Common myeloid progenitor, CD34-positive (primary cell): ENCODE data around the gene FOXP4.
A peak's percentile ranks its signal among the peaks of the same experiment; 100 is the strongest.

Experiments used
- CTCF ChIA-PET: fragments of 350-600 bp; sonication (Branson Sonifier 250); formaldehyde crosslinking; loops from one replicate; lab custom pipeline; 2021; ENCODE audit warnings: antibody characterized with exemption; lab: Charles Lee
- POLR2A ChIA-PET: fragments of 350-600 bp; sonication (Branson Sonifier 250); formaldehyde crosslinking; loops from one replicate; lab custom pipeline; 2021; ENCODE audit warnings: antibody characterized with exemption; lab: Charles Lee
- DNase-seq, 3 donors: peaks; one replicate each; pipeline versions ENCODE4 v3.0.0 to v3.0.0-alpha.2; 2013
- H3K27ac ChIP-seq, 2 experiments: 1 replicate in 1 of 2; 2 replicates in 1 of 2; pipeline ENCODE4 v1.7.0; 2013; ENCODE audit warnings: inconsistent platforms in 2 of 2, low read length in 2 of 2, mild to moderate bottlenecking in 2 of 2, low read depth in 1 of 2, moderate library complexity in 1 of 2; ENCODE audit not compliant: severe bottlenecking in 2 of 2, insufficient read depth in 1 of 2, poor library complexity in 1 of 2
- H3K27me3 ChIP-seq, 5 experiments: replicated peaks in 2 of 5; 1 replicate in 3 of 5; 2 replicates in 2 of 5; pipeline versions ENCODE4 v1.6.1 to v1.7.0; 2013; ENCODE audit warnings: low read length in 4 of 5, mild to moderate bottlenecking in 2 of 5, moderate library complexity in 2 of 5, inconsistent platforms in 1 of 5; ENCODE audit not compliant: insufficient read depth in 5 of 5, control insufficient read depth in 4 of 5
- H3K36me3 ChIP-seq, 4 experiments: 1 replicate in 2 of 4; 2 replicates in 2 of 4; pipeline versions ENCODE4 v1.6.1 to v1.7.0; 2013; ENCODE audit warnings: low read length in 3 of 4, control low read depth in 1 of 4, mild to moderate bottlenecking in 1 of 4; ENCODE audit not compliant: control insufficient read depth in 4 of 4, insufficient read depth in 4 of 4
- H3K4me1 ChIP-seq, 4 experiments: 1 replicate in 3 of 4; 2 replicates in 1 of 4; pipeline versions ENCODE4 v1.6.1 to v1.7.1; 2013; ENCODE audit warnings: low read length in 3 of 4, mild to moderate bottlenecking in 3 of 4, control low read depth in 1 of 4, inconsistent platforms in 1 of 4, moderate library complexity in 1 of 4; ENCODE audit not compliant: control insufficient read depth in 4 of 4, insufficient read depth in 4 of 4; ENCODE audit errors: control extremely low read depth in 1 of 4
- H3K4me3 ChIP-seq, 7 experiments: 1 replicate in 4 of 7; 2 replicates in 3 of 7; pipeline versions ENCODE4 v1.5.1 to v1.7.0; 2013; ENCODE audit warnings: mild to moderate bottlenecking in 7 of 7, low read length in 6 of 7, moderate library complexity in 6 of 7, inconsistent platforms in 2 of 7, low read depth in 2 of 7, control low read depth in 1 of 7; ENCODE audit not compliant: insufficient read depth in 4 of 7, control insufficient read depth in 1 of 7; ENCODE audit errors: extremely low read depth in 1 of 7
- H3K9me3 ChIP-seq, 5 experiments: 1 replicate in 4 of 5; 2 replicates in 1 of 5; pipeline versions ENCODE4 v1.6.1 to v1.7.1; 2013; ENCODE audit warnings: low read length in 4 of 5, mild to moderate bottlenecking in 2 of 5, inconsistent platforms in 1 of 5, low read depth in 1 of 5, moderate library complexity in 1 of 5; ENCODE audit not compliant: control insufficient read depth in 4 of 5, insufficient read depth in 2 of 5; ENCODE audit errors: control extremely low read depth in 1 of 5
- WGBS: methylation state at CpG from one replicate; pipeline ENCODE4 v1.1.5; 2013; ENCODE audit not compliant: insufficient coverage; 5-methylcytosine and 5-hydroxymethylcytosine counted together

Gene FOXP4

GRCh38 chr6:41529970-41530369, 16.2 kb upstream of the FOXP4 start:
- H3K27ac ChIP-seq, result no peak overlapping the region
- ChIA-PET POLR2A (no interaction called here), CTCF (interaction anchor here (0.5 kb wide), 1 partner anchor 80 kb away, joined by 3 read pairs; no protein-coding TSS in a partner anchor)
- no peaks in the 10 kb centered on the region for H3K36me3 ChIP-seq
- no peaks in the 10 kb centered on the region for H3K9me3 ChIP-seq
- peaks cover 0 to 30% (median 4%) of the 10 kb centered on the region in 5 experiments for H3K27me3 ChIP-seq
- H3K4me1 ChIP-seq, result peaks cover 0 to 17% (median 9%) of the 10 kb centered on the region in 4 experiments
- no peak overlapping the region for H3K4me3 ChIP-seq
- no peak for DNase-seq
- WGBS, result 82% methylated on average over 6 of the region's 7 CpGs

GRCh38 chr6:41530476-41530875, 15.7 kb upstream of the FOXP4 start:
- 92% methylated on average over 7 of the region's 7 CpGs for WGBS

GRCh38 chr6:41531016-41531415, 15.2 kb upstream of the FOXP4 start:
- ChIA-PET CTCF (interaction anchor here (1.4 to 1.5 kb wide), 2 partner anchors 26 to 63 kb away, joined by 3 read pairs; no protein-coding TSS in a partner anchor), POLR2A (no interaction called here)
- H3K36me3 ChIP-seq, result no peaks in the 10 kb centered on the region
- H3K27me3 ChIP-seq, result peaks cover 0 to 29% (median 4%) of the 10 kb centered on the region in 5 experiments
- H3K4me3 ChIP-seq, result no peak overlapping the region
- no peak for DNase-seq
- H3K9me3 ChIP-seq, result no peaks in the 10 kb centered on the region
- no peak overlapping the region for H3K27ac ChIP-seq
- peaks cover 0 to 17% (median 9%) of the 10 kb centered on the region in 4 experiments for H3K4me1 ChIP-seq

More at GRCh38 chr6:41530476-41530875, 15.7 kb upstream of the FOXP4 start:
- H3K27ac ChIP-seq, result no peak overlapping the region
- CTCF ChIA-PET, result interaction anchor here (1.5 kb wide), 1 partner anchor 26 kb away, joined by 3 read pairs; no protein-coding TSS in a partner anchor
- POLR2A ChIA-PET, result no interaction called here
- H3K4me1 ChIP-seq, result peaks cover 0 to 17% (median 9%) of the 10 kb centered on the region in 4 experiments
- H3K9me3 ChIP-seq, result no peaks in the 10 kb centered on the region
- H3K27me3 ChIP-seq, result peaks cover 0 to 27% (median 4%) of the 10 kb centered on the region in 5 experiments
- no peak for DNase-seq
- no peaks in the 10 kb centered on the region for H3K36me3 ChIP-seq
- no peak overlapping the region for H3K4me3 ChIP-seq

GRCh38 chr6:41531591-41532582, 14.3 kb upstream of the FOXP4 start:
- Histone ChIP-seq H3K27ac (no peak overlapping the region), H3K4me1 (peaks cover 0 to 21% (median 14%) of the 10 kb centered on the region in 4 experiments), H3K9me3 (no peaks in the 10 kb centered on the region), H3K36me3 (no peaks in the 10 kb centered on the region), H3K27me3 (peaks cover 0 to 29% (median 4%) of the 10 kb centered on the region in 5 experiments), H3K4me3 (peak overlapping the region in 2 of 7 experiments; percentile 20 to 48)
- peak; percentile 58 to 90 (median 84) for DNase-seq
- WGBS, result 30% methylated on average over 21 of the region's 22 CpGs
- ChIA-PET POLR2A (interaction anchor here (0.6 kb wide), 1 partner anchor 25 kb away, joined by 3 read pairs; no protein-coding TSS in a partner anchor), CTCF (interaction anchor here (0.8 to 1.5 kb wide), 5 partner anchors 12 to 163 kb away, joined by 3 to 4 read pairs (median 3); no protein-coding TSS in a partner anchor)

GRCh38 chr6:41535766-41536165, 10.4 kb upstream of the FOXP4 start:
- WGBS, result 100% methylated on average over 1 of the region's 1 CpG
- POLR2A ChIA-PET, result no interaction called here
- peaks cover 0 to 8% (median 0%) of the 10 kb centered on the region in 5 experiments for H3K27me3 ChIP-seq
- no peaks in the 10 kb centered on the region for H3K9me3 ChIP-seq
- H3K27ac ChIP-seq, result no peak overlapping the region
- DNase-seq, result no peak
- H3K36me3 ChIP-seq, result no peaks in the 10 kb centered on the region
- CTCF ChIA-PET, result no interaction called here
- H3K4me3 ChIP-seq, result no peak overlapping the region
- peaks cover 0 to 28% (median 25%) of the 10 kb centered on the region in 4 experiments for H3K4me1 ChIP-seq

- no peaks in the 10 kb centered on the region for H3K36me3 ChIP-seq
- 25% methylated on average over 16 of the region's 18 CpGs for WGBS
- peaks cover 0 to 11% (median 0%) of the 10 kb centered on the region in 5 experiments for H3K27me3 ChIP-seq
- peak in 2 of 3 donors; percentile 73 for DNase-seq
- ChIA-PET POLR2A (no interaction called here), CTCF (interaction anchor here (1.0 kb wide), 1 partner anchor 52 kb away, joined by 3 read pairs; no protein-coding TSS in a partner anchor)
- peaks cover 0 to 26% (median 15%) of the 10 kb centered on the region in 4 experiments for H3K4me1 ChIP-seq
- H3K27ac ChIP-seq, result no peak overlapping the region
- H3K4me3 ChIP-seq, result no peak overlapping the region
- H3K9me3 ChIP-seq, result no peaks in the 10 kb centered on the region
These were observed 9.1 kb upstream of the FOXP4 start for GRCh38 chr6:41536795-41537758.
